OCI-LY3 (cell line): ENCODE results near the gene SMIM17.

Experiments
- EZH2phosphoT487 ChIP-seq: fragments of 200-600 bp; shearing (Covaris generic); IDR thresholded peaks from 2 replicates; pipeline ENCODE4 v1.6.1; 2018; ENCODE audit warnings: antibody characterized with exemption, mixed run types, low read depth
- TF ChIP-seq, protein P1 (sequence below): fragments of 200-600, 300-600 bp; sonication (generic); IDR thresholded peaks from 2 replicates; pipeline ENCODE4 v1.5.1; 2014; ENCODE audit warnings: antibody characterized with exemption, low read length, low read depth

GRCh38 chr19:56687031-56687430 is 44.1 kb downstream of the SMIM17 start:
- TF ChIP-seq EZH2phosphoT487: no peak
- TF ChIP-seq, protein P1, sequence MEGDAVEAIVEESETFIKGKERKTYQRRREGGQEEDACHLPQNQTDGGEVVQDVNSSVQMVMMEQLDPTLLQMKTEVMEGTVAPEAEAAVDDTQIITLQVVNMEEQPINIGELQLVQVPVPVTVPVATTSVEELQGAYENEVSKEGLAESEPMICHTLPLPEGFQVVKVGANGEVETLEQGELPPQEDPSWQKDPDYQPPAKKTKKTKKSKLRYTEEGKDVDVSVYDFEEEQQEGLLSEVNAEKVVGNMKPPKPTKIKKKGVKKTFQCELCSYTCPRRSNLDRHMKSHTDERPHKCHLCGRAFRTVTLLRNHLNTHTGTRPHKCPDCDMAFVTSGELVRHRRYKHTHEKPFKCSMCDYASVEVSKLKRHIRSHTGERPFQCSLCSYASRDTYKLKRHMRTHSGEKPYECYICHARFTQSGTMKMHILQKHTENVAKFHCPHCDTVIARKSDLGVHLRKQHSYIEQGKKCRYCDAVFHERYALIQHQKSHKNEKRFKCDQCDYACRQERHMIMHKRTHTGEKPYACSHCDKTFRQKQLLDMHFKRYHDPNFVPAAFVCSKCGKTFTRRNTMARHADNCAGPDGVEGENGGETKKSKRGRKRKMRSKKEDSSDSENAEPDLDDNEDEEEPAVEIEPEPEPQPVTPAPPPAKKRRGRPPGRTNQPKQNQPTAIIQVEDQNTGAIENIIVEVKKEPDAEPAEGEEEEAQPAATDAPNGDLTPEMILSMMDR: no peak
